K562 (cell line): ENCODE measurements around the gene C9orf50. TPM values are rescaled to one million over a fixed set of nuclear protein-coding genes. Genes with fewer than 3 reads are reported as not detected.

Experiments
- ATAC-seq: fragments of 200-7000 bp; cut with Tn5 transposase; 3 replicates; pipeline ENCODE4 v1.9.1; 2020; ENCODE audit warnings: moderate library complexity
- BruUV-seq: library from RNA; stranded (reverse); fragments of 400-500 nt; replicated peaks from 2 replicates; lab custom pipeline; 2021; lab: Mats Ljungman, UMichigan
- CTCF ChIA-PET: fragments of 300-600 bp; formaldehyde crosslinking; extraction: SDS; loops from one replicate; lab custom pipeline; 2021; ENCODE audit warnings: low intra/inter-chr PET ratio; lab: Yijun Ruan, JAX
- POLR2A ChIA-PET: fragments of 300-600, 350-650 bp; sonication (Branson Sonifier 250); formaldehyde crosslinking; extraction: SDS; loops from one replicate; lab custom pipeline; 2021; ENCODE audit warnings: antibody characterized with exemption, inconsistent platforms; lab: Yijun Ruan, JAX
- DNase-seq, 4 experiments: peaks; one replicate each; pipeline versions ENCODE4 v3.0.0 to v3.0.0-alpha.2; 2011 to 2018; ENCODE audit warnings: low spot score in 3 of 4, mixed read lengths in 3 of 4; ENCODE audit errors: extremely low read depth in 1 of 4
- FAIRE-seq: peaks from 2 replicates; lab custom pipeline; 2011; peaks lifted over from hg19 to GRCh38; lab: Jason Lieb, UNC
- H2AFZ ChIP-seq: 2 replicates; pipeline ENCODE4 v1.6.0; 2011; ENCODE audit warnings: low read depth, low read length, control low read depth, inconsistent platforms
- H3K27ac ChIP-seq: fragments of 200-600 bp; 3 replicates; pipeline ENCODE4 v1.8.0; 2011; ENCODE audit warnings: low read depth, mild to moderate bottlenecking, control low read depth, inconsistent platforms, low read length, moderate library complexity, mixed read lengths; ENCODE audit errors: extremely low read depth
- H3K27me3 ChIP-seq, 2 experiments: fragments of 300-600 bp in 1 of 2; 2 replicates in 1 of 2; 3 replicates in 1 of 2; pipeline versions ENCODE4 v1.6.0 to v1.8.0; 2011; ENCODE audit warnings: inconsistent platforms in 2 of 2, low read length in 2 of 2, mild to moderate bottlenecking in 1 of 2, mixed read lengths in 1 of 2, moderate library complexity in 1 of 2; ENCODE audit not compliant: control insufficient read depth in 2 of 2, insufficient read depth in 2 of 2
- H3K36me3 ChIP-seq: fragments of 300-600 bp; 3 replicates; pipeline ENCODE4 v1.8.0; 2011; ENCODE audit warnings: mild to moderate bottlenecking, low read length, inconsistent platforms; ENCODE audit not compliant: control insufficient read depth, insufficient read depth
- H3K4me1 ChIP-seq, 2 experiments: fragments of 200-600 bp in 1 of 2; replicated peaks in 1 of 2; 2 replicates in 1 of 2; 3 replicates in 1 of 2; pipeline versions ENCODE4 v1.5.1 to v1.8.0; 2011; ENCODE audit warnings: inconsistent platforms in 2 of 2, low read length in 2 of 2, mild to moderate bottlenecking in 1 of 2, mixed read lengths in 1 of 2, moderate library complexity in 1 of 2; ENCODE audit not compliant: control insufficient read depth in 2 of 2, insufficient read depth in 2 of 2
- H3K4me2 ChIP-seq: 2 replicates; pipeline ENCODE4 v1.6.1; 2011; ENCODE audit warnings: low read length, control low read depth, inconsistent platforms, mixed read lengths; ENCODE audit not compliant: insufficient read depth
- H3K4me3 ChIP-seq: fragments of 200-600 bp; sonication (generic), shearing (Covaris generic); 2 replicates; pipeline ENCODE4 v1.5.1; 2016; ENCODE audit warnings: control low read depth, inconsistent platforms
- H3K79me2 ChIP-seq: fragments of 200-600 bp; 3 replicates; pipeline ENCODE4 v1.8.0; 2011; ENCODE audit warnings: low read length, inconsistent platforms; ENCODE audit not compliant: control insufficient read depth, insufficient read depth
- H3K9ac ChIP-seq, 2 experiments: 2 replicates each; pipeline versions ENCODE4 v1.6.0 to v1.6.1; 2011; ENCODE audit warnings: low read depth in 2 of 2, low read length in 2 of 2, control low read depth in 1 of 2, inconsistent platforms in 1 of 2, mild to moderate bottlenecking in 1 of 2, mixed read lengths in 1 of 2; ENCODE audit not compliant: insufficient read depth in 1 of 2
- H3K9me1 ChIP-seq: one replicate; pipeline ENCODE4 v1.6.0; 2011; ENCODE audit warnings: inconsistent platforms, mild to moderate bottlenecking, low read length, moderate library complexity; ENCODE audit not compliant: control insufficient read depth, insufficient read depth
- H3K9me3 ChIP-seq: replicated peaks from 2 replicates; pipeline ENCODE4 v1.5.1; 2011; ENCODE audit warnings: low read depth, low read length, inconsistent platforms; ENCODE audit not compliant: control insufficient read depth, insufficient read depth
- H4K20me1 ChIP-seq: replicated peaks from 2 replicates; pipeline ENCODE4 v1.6.1; 2011; ENCODE audit warnings: low read length, inconsistent platforms, mixed read lengths; ENCODE audit not compliant: control insufficient read depth, insufficient read depth
- ESRRB ChIP-seq: fragments of 250-450 bp; sonication (Bioruptor Pico); IDR thresholded peaks from 2 replicates; pipeline ENCODE4 v1.5.0; 2020; ENCODE audit warnings: mild to moderate bottlenecking, moderate library complexity, borderline replicate concordance
- HNRNPK ChIP-seq: fragments of 200-400 bp; formaldehyde crosslinking; IDR thresholded peaks from one replicate; pipeline ENCODE4 v1.6.1; 2018; ENCODE audit warnings: mild to moderate bottlenecking, low read depth, low read length; ENCODE audit not compliant: poor library complexity, severe bottlenecking
- KDM2B ChIP-seq: fragments of 250-450 bp; sonication (Bioruptor Pico); IDR thresholded peaks from 2 replicates; pipeline ENCODE4 v1.8.0; 2021; ENCODE audit warnings: mild to moderate bottlenecking, moderate library complexity
- NR2C1 ChIP-seq, 2 experiments: fragments of 450-650 bp; IDR thresholded peaks; 2 replicates each; pipeline ENCODE4 v1.6.1; 2017; ENCODE audit warnings: mild to moderate bottlenecking in 2 of 2, antibody characterized with exemption in 1 of 2, inconsistent platforms in 1 of 2, missing compliant biosample characterization in 1 of 2, missing genetic modification characterization in 1 of 2
- PCBP1 ChIP-seq: fragments of 200-400 bp; formaldehyde crosslinking; IDR thresholded peaks from 2 replicates; pipeline ENCODE4 v1.6.1; 2018; ENCODE audit warnings: mild to moderate bottlenecking, low read depth, low read length; ENCODE audit not compliant: poor library complexity, severe bottlenecking
- PCBP2 ChIP-seq: fragments of 200-400 bp; formaldehyde crosslinking; IDR thresholded peaks from 2 replicates; pipeline ENCODE4 v1.6.1; 2018; ENCODE audit warnings: low read length, low read depth, mild to moderate bottlenecking, moderate library complexity; ENCODE audit not compliant: poor library complexity, severe bottlenecking
- RBM14 ChIP-seq: fragments of 200-400 bp; formaldehyde crosslinking; IDR thresholded peaks from 2 replicates; pipeline ENCODE4 v1.6.1; 2018; ENCODE audit warnings: low read depth, mild to moderate bottlenecking, low read length, moderate library complexity, borderline replicate concordance; ENCODE audit not compliant: insufficient read depth
- TBP ChIP-seq: optimal IDR thresholded peaks from 2 replicates; pipeline ENCODE3; 2011; ENCODE audit warnings: low read depth, low read length, improper control_type of control experiment
- ZNF518B ChIP-seq: fragments of 250-450 bp; sonication (Bioruptor Pico); IDR thresholded peaks from 2 replicates; pipeline ENCODE4 v1.5.0; 2021; ENCODE audit warnings: mild to moderate bottlenecking, moderate library complexity
- ZNF740 ChIP-seq, 3 experiments: fragments of 200-800 bp in 1 of 3; sonication (Bioruptor generic) in 1 of 3; sonication (generic) in 1 of 3; formaldehyde crosslinking in 1 of 3; IDR thresholded peaks; 2 replicates each; pipeline versions ENCODE4 v1.6.1 to v1.8.0; 2016 to 2022; ENCODE audit warnings: mild to moderate bottlenecking in 2 of 3, missing compliant biosample characterization in 2 of 3, missing genetic modification characterization in 2 of 3, missing genetic modification reagents in 1 of 3
- whole genome bisulfite sequencing: fragments of 100-300 bp; shearing (Covaris generic); methylation state at CpG from one replicate; pipeline ENCODE4 v1.1.6; 2016; ENCODE audit warnings: low coverage, mixed read lengths; ENCODE audit not compliant: insufficient coverage; ENCODE audit errors: missing lambda C conversion rate; 5-methylcytosine and 5-hydroxymethylcytosine counted together
- in situ Hi-C: fragments of 300-500 bp; cut with MboI; formaldehyde crosslinking; loops from 4 replicates; pipeline ENCODE4 v1.15.0; 2018; ENCODE audit warnings: inconsistent platforms, mixed read lengths
- intact Hi-C: fragments of 100-400 bp; cut with micrococcal nuclease; formaldehyde crosslinking; loops from 2 replicates; pipeline ENCODE4 v1.14.2; 2022
- polyA plus RNA-seq, 8 experiments: library from polyadenylated mRNA; depleted of rRNA in 4 of 8; stranded (reverse) in 5 of 8; unstranded in 3 of 8; fragments of >200 nt; fragmentation: Nextera tagmentation in 2 of 8; fragmentation: Illumina TruSeq in 1 of 8; extraction: Ambion mirVana in 2 of 8; extraction: Trizol in 1 of 8; gene quantifications; 2 replicates each; pipeline versions ENCODE4 v1.2.1 to v1.2.3, GENCODE V29; 2011 to 2014; ENCODE audit warnings: inconsistent platforms in 1 of 8, missing spikeins in 1 of 8
- total RNA-seq, 7 experiments: library from RNA; depleted of rRNA in 6 of 7; stranded (reverse); fragments of >200 nt in 6 of 7; fragmentation: Illumina TruSeq in 2 of 7; extraction: Trizol in 2 of 7; gene quantifications; 2 replicates each; pipeline versions ENCODE4 v1.2.1 to v1.2.3, GENCODE V29; 2011 to 2021; ENCODE audit warnings: low replicate concordance in 1 of 7
- TF ChIP-seq, protein P1 (sequence below): fragments of 200-800 bp; sonication (Bioruptor generic); IDR thresholded peaks from 2 replicates; pipeline ENCODE4 v1.6.1; 2017; ENCODE audit warnings: missing genetic modification characterization, missing compliant biosample characterization

Gene C9orf50
- total and polyA plus RNA-seq, 9 of the 15 experiments (the other 6 are each of a cell fraction or from before 2014, with no cell fraction given), result not detected

DNA sequence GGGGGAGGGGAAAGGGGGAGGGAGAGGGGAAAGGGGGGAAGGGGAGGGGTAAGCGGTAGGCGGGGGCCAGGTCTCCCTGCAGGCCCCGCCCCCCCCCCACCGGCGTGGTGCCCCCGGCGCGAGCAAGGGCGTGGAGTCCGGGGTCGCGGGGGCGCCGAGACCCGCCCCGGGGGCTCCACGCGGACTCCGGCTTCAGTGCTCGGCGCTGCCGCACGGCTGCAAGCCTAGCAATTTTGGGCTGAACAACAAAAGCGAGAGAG, 10.8 kb downstream of the C9orf50 start:
- FAIRE-seq (no peak), ATAC-seq (no peak), DNase-seq (peak in 1 of 4 experiments; percentile 78)
- Histone ChIP-seq H3K4me1 (peaks cover 11 to 66% of the 10 kb centered on the region in 2 experiments; a peak in 4 of 5 replicates), H3K9me3 (no peaks in the 10 kb centered on the region), H3K4me2 (peak overlapping the region; percentile 98; the same call in 1 of the 2 replicates), H2AFZ (peak overlapping the region; percentile 94), H3K79me2 (no peaks in the 10 kb centered on the region), H3K36me3 (no peaks in the 10 kb centered on the region), H4K20me1 (0 out of 2 replicates have a peak, but pooled peaks cover 10% of the 10 kb centered on the region), H3K9ac (peak overlapping the region; percentile 74 to 90; a peak in 3 of 4 replicates), H3K9me1 (no peaks in the 10 kb centered on the region), H3K4me3 (peak overlapping the region; percentile 64), H3K27me3 (peaks cover 4 to 34% of the 10 kb centered on the region in 2 experiments; a peak in 4 of 5 replicates), H3K27ac (peak overlapping the region; percentile 74; the same call in 2 of the 3 replicates)
- POLR2A ChIA-PET, result no interaction called here
- CTCF ChIA-PET, result interaction anchor here (0.6 to 3.3 kb wide), 12 partner anchors 15 to 653 kb away, joined by 3 to 53 read pairs (median 4); no protein-coding TSS in a partner anchor
- 4% methylated on average over 9 of the region's 24 CpGs for WGBS
- no TSS peak for BruUV-seq
- intact Hi-C loops (loop anchor here (1.0 to 5.0 kb wide), 4 partner anchors 288 to 471 kb away; no protein-coding TSS in a partner anchor), in situ Hi-C loops (loop anchor here (25.0 kb wide), 1 partner anchor 273 kb away; no protein-coding TSS in a partner anchor)
- TF ChIP-seq ESRRB (CRISPR knock-in tag) (no peak), RBM14 (0 out of 2 replicates have a peak, but pooled peaks have one; percentile 65), ZNF740 (CRISPR knock-in tag; IDR thresholded peaks at IDR 0.05) (no peak), ZNF740 (tag; IDR thresholded peaks at IDR 0.05) (peak in 1 of 2 experiments; percentile 86; a peak in 2 of 4 replicates), HNRNPK (peak; percentile 98), KDM2B (0 out of 2 replicates have a peak, but pooled peaks have one; percentile 59), TBP (no peak), PCBP1 (peak; percentile 98), NR2C1 (IDR thresholded peaks at IDR 0.05) (no peak), NR2C1 (tag; IDR thresholded peaks at IDR 0.05) (no peak), PCBP2 (peak; percentile 66), ZNF518B (CRISPR knock-in tag) (no peak)
- TF ChIP-seq, protein P1, sequence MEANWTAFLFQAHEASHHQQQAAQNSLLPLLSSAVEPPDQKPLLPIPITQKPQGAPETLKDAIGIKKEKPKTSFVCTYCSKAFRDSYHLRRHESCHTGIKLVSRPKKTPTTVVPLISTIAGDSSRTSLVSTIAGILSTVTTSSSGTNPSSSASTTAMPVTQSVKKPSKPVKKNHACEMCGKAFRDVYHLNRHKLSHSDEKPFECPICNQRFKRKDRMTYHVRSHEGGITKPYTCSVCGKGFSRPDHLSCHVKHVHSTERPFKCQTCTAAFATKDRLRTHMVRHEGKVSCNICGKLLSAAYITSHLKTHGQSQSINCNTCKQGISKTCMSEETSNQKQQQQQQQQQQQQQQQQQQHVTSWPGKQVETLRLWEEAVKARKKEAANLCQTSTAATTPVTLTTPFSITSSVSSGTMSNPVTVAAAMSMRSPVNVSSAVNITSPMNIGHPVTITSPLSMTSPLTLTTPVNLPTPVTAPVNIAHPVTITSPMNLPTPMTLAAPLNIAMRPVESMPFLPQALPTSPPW (CRISPR knock-in tag), result peak; percentile 96
